ENCODE data around the gene ASAP2.

Gene ASAP2

GRCh38 chr2:9341337-9341887, 134.8 kb downstream of the ASAP2 start:
- H3K4me3 ChIP-seq (ENCODE audit: low read depth, low read length), result no peak overlapping the region

GRCh38 chr2:9342659-9343058, 136.0 kb downstream of the ASAP2 start:
- H3K4me3 ChIP-seq (ENCODE audit: low read depth, low read length), result no peak overlapping the region

GRCh38 chr2:9343524-9343923, 136.9 kb downstream of the ASAP2 start:
- no peak overlapping the region for H3K4me3 ChIP-seq (ENCODE audit: low read depth, low read length)

- H3K4me3 ChIP-seq (ENCODE audit: low read depth, low read length), result no peak overlapping the region
Observed at GRCh38 chr2:9344434-9344833, 137.8 kb downstream of the ASAP2 start.

- H3K4me3 ChIP-seq (ENCODE audit: low read depth, low read length), result no peak overlapping the region
Observed at GRCh38 chr2:9345343-9345742, 138.7 kb downstream of the ASAP2 start.

- H3K4me3 ChIP-seq (ENCODE audit: low read depth, low read length), result no peak overlapping the region
Observed at GRCh38 chr2:9345997-9346396, 139.4 kb downstream of the ASAP2 start.

GRCh38 chr2:9346885-9347284, 140.3 kb downstream of the ASAP2 start:
- no peak overlapping the region for H3K4me3 ChIP-seq (ENCODE audit: low read depth, low read length)

- H3K4me3 ChIP-seq (ENCODE audit: low read depth, low read length), result no peak overlapping the region
Observed at GRCh38 chr2:9347411-9347881, 140.8 kb downstream of the ASAP2 start.

GRCh38 chr2:9354318-9354717, 147.7 kb downstream of the ASAP2 start:
- H3K4me3 ChIP-seq (ENCODE audit: low read depth, low read length), result no peak overlapping the region

- H3K4me3 ChIP-seq (ENCODE audit: low read depth, low read length), result no peak overlapping the region
Observed at GRCh38 chr2:9355270-9355669, 148.7 kb downstream of the ASAP2 start.

GRCh38 chr2:9355716-9356115, 149.1 kb downstream of the ASAP2 start:
- H3K4me3 ChIP-seq (ENCODE audit: low read depth, low read length), result no peak overlapping the region

GRCh38 chr2:9356261-9356660, 149.6 kb downstream of the ASAP2 start:
- H3K4me3 ChIP-seq (ENCODE audit: low read depth, low read length), result no peak overlapping the region

- no peak overlapping the region for H3K4me3 ChIP-seq (ENCODE audit: low read depth, low read length)
Observed at GRCh38 chr2:9358846-9359245, 152.2 kb downstream of the ASAP2 start.

- no peak overlapping the region for H3K4me3 ChIP-seq (ENCODE audit: low read depth, low read length)
Observed at GRCh38 chr2:9359463-9359862, 152.9 kb downstream of the ASAP2 start.

GRCh38 chr2:9360110-9360509, 153.5 kb downstream of the ASAP2 start:
- no peak overlapping the region for H3K4me3 ChIP-seq (ENCODE audit: low read depth, low read length)

- no peak overlapping the region for H3K4me3 ChIP-seq (ENCODE audit: low read depth, low read length)
Observed at GRCh38 chr2:9360701-9361100, 154.1 kb downstream of the ASAP2 start.

GRCh38 chr2:9364373-9364772, 157.8 kb downstream of the ASAP2 start:
- H3K4me3 ChIP-seq (ENCODE audit: low read depth, low read length), result no peak overlapping the region

- no peak overlapping the region for H3K4me3 ChIP-seq (ENCODE audit: low read depth, low read length)
Observed at GRCh38 chr2:9364791-9365497, 158.3 kb downstream of the ASAP2 start.

- no peak overlapping the region for H3K4me3 ChIP-seq (ENCODE audit: low read depth, low read length)
Observed at GRCh38 chr2:9365498-9366019, 158.9 kb downstream of the ASAP2 start.

- H3K4me3 ChIP-seq (ENCODE audit: low read depth, low read length), result no peak overlapping the region
Observed at GRCh38 chr2:9366026-9366425, 159.4 kb downstream of the ASAP2 start.

GRCh38 chr2:9370746-9371145, 164.1 kb downstream of the ASAP2 start:
- H3K4me3 ChIP-seq (ENCODE audit: low read depth, low read length), result no peak overlapping the region

GRCh38 chr2:9373047-9373446, 166.4 kb downstream of the ASAP2 start:
- no peak overlapping the region for H3K4me3 ChIP-seq (ENCODE audit: low read depth, low read length)

- H3K4me3 ChIP-seq (ENCODE audit: low read depth, low read length), result no peak overlapping the region
Observed at GRCh38 chr2:9373476-9373875, 166.9 kb downstream of the ASAP2 start.

All from iPS-11a (cell line).